ENCODE data around the gene NCKIPSD.

The NCKIPSD gene

GRCh38 chr3:48635222-48636021 is 50.3 kb downstream of the NCKIPSD start, which contains the start of gene SLC26A6 (continued):
- TF ChIP-seq PATZ1 (tag by site-specific recombination; IDR thresholded peaks at IDR 0.05) (peak; percentile 79), ZBTB26 (tag by site-specific recombination; optimal IDR thresholded peaks at IDR 0.05) (peak; percentile 79), ZNF202 (tag by site-specific recombination; IDR thresholded peaks at IDR 0.05; ENCODE audit: borderline replicate concordance) (no peak), ZNF600 (tag by site-specific recombination; IDR thresholded peaks at IDR 0.05) (no peak; the same call in none of the 2 replicates), GLIS1 (tag by site-specific recombination; IDR thresholded peaks at IDR 0.05) (peak; percentile 73), PBX3 (CRISPR knock-in tag; IDR thresholded peaks at IDR 0.05) (no peak; the same call in 1 of the 2 replicates), ZNF211 (tag by site-specific recombination; IDR thresholded peaks at IDR 0.05; ENCODE audit: low read depth) (no peak), ZNF155 (tag by site-specific recombination; IDR thresholded peaks at IDR 0.05) (no peak), ZIC2 (tag by site-specific recombination; IDR thresholded peaks at IDR 0.05) (no peak; the same call in none of the 2 replicates), FEZF1 (tag by site-specific recombination; IDR thresholded peaks at IDR 0.05) (no peak), ZSCAN5A (tag by site-specific recombination; IDR thresholded peaks at IDR 0.05) (no peak), OVOL3 (tag by site-specific recombination; IDR thresholded peaks at IDR 0.05) (no peak), BCL11B (tag by site-specific recombination; IDR thresholded peaks at IDR 0.05; ENCODE audit: low read depth) (peak; percentile 90), ZBTB21 (tag by site-specific recombination; IDR thresholded peaks at IDR 0.05) (no peak), KLF8 (tag by site-specific recombination; IDR thresholded peaks at IDR 0.05) (0 out of 2 replicates have a peak, but pooled peaks have one; percentile 43), ZNF404 (tag by site-specific recombination; IDR thresholded peaks at IDR 0.05) (no peak), ZNF426 (tag by site-specific recombination; IDR thresholded peaks at IDR 0.05) (no peak), SCRT1 (tag by site-specific recombination; IDR thresholded peaks at IDR 0.05; ENCODE audit: borderline replicate concordance) (no peak), YY1 (tag by site-specific recombination; IDR thresholded peaks at IDR 0.05) (no peak), ZNF791 (tag by site-specific recombination; IDR thresholded peaks at IDR 0.05) (no peak), ZNF677 (tag by site-specific recombination; IDR thresholded peaks at IDR 0.05) (no peak), ZNF449 (tag by site-specific recombination; IDR thresholded peaks at IDR 0.05) (peak; percentile 56; the same call in 1 of the 2 replicates), ZBTB10 (tag by site-specific recombination; IDR thresholded peaks at IDR 0.05) (no peak), ZBTB20 (tag by site-specific recombination; IDR thresholded peaks at IDR 0.05) (peak; percentile 100), ZNF707 (tag by site-specific recombination; IDR thresholded peaks at IDR 0.05) (no peak), ZBTB7A (tag by site-specific recombination; IDR thresholded peaks at IDR 0.05; ENCODE audit: low read depth) (no peak), ZNF394 (tag by site-specific recombination; IDR thresholded peaks at IDR 0.05; ENCODE audit: borderline replicate concordance) (no peak; the same call in 1 of the 2 replicates), ZNF157 (tag by site-specific recombination; IDR thresholded peaks at IDR 0.05) (no peak), IKZF3 (tag by site-specific recombination; IDR thresholded peaks at IDR 0.05) (peak; percentile 34; the same call in 1 of the 2 replicates)

All from HEK293 (cell line).